ENCODE data around the gene C1QTNF1. TPM values are rescaled to one million over a fixed set of nuclear protein-coding genes. Genes with fewer than 3 reads are reported as not detected.

The C1QTNF1 gene
- total RNA-seq, 4 donors from 2014 or later, result 58.8 to 135 (median 73.7) TPM

DNA sequence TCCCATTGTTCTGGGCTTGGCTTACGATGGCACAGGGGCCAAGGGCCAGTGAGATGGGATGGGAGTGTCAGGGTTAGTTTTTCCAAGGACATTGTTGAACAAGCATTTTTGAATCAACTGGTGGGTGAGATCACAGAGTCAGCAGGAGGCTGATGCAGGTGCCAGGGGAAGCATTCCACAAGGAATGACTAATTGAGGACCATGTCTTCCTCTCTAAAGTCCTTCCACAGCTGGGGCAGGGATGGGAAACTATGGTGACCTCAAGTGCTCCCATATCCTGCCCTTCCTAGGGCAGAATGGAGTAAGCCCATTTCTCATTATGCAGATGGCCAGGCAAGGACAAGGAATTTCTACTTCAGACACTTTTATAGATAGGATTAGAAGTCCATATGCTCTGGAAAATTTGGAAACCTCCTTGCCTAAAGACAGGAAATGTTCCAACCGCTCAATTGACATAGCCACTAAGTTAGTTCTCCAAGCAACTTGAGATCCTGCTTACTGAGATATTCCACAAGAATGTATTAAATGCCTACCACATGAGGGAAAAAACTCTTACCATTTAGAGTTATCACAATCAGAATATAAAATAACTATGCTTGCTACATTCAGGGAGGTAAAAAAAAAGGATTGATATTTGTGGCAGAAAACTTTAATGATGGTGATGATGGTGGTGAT is 29.4 kb downstream of the C1QTNF1 start:
- DNase-seq, result no peak
- intact Hi-C loops (cut with DNase I), result no loop called here
- Histone ChIP-seq H3K4me3 (replicated peaks in 1 of 3) (no peak overlapping the region), H3K27me3 (no peaks in the 10 kb centered on the region), H3K9me3 (no peaks in the 10 kb centered on the region), H3K36me3 (no peaks in the 10 kb centered on the region), H3K27ac (no peak overlapping the region), H3K4me1 (peaks cover 0 to 4% of the 10 kb centered on the region in 2 donors)
- no peak for TF ChIP-seq POLR2A (IDR thresholded peaks at IDR 0.05)
- TF ChIP-seq, protein P1, sequence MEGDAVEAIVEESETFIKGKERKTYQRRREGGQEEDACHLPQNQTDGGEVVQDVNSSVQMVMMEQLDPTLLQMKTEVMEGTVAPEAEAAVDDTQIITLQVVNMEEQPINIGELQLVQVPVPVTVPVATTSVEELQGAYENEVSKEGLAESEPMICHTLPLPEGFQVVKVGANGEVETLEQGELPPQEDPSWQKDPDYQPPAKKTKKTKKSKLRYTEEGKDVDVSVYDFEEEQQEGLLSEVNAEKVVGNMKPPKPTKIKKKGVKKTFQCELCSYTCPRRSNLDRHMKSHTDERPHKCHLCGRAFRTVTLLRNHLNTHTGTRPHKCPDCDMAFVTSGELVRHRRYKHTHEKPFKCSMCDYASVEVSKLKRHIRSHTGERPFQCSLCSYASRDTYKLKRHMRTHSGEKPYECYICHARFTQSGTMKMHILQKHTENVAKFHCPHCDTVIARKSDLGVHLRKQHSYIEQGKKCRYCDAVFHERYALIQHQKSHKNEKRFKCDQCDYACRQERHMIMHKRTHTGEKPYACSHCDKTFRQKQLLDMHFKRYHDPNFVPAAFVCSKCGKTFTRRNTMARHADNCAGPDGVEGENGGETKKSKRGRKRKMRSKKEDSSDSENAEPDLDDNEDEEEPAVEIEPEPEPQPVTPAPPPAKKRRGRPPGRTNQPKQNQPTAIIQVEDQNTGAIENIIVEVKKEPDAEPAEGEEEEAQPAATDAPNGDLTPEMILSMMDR (IDR thresholded peaks at IDR 0.05), result no peak
- 65 to 79% methylated on average over 2 of the region's 2 CpGs for WGBS, 2 donors

DNA sequence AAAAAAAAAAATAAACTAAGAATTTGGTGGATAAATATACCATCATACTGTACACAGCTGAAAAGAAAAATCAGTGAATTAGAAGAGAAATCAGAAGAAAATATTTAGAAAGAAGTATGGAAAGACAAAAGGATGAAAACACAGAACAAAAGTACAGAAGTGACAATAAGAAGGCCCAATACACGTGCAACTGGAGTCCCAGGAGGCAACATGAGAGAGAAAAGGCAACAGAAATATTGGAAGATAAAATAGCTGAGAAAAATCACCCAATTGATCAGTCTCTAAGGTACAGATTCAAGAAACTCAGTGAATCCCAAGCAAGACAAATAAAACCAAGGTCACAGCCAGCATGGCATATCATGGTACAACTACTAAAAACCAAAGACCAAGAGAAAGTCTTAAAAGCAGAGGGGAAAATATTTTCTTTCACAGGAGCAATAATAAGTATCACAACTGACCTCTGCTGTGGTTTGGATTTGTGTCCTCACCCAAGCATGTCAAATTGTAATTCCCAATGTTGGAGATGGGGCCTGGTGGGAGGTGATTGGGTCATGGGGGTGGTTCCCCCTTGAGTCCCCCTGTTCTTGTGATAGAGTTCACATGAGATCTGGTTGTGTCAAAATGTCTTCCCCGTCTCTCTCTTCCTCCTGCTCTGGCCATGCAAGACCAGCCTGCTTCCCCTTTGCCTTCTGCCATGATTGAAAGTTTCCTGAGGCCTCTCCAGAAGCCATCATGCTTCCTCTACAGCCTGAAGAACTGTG is 30.4 kb downstream of the C1QTNF1 start:
- Histone ChIP-seq H3K27ac (peak overlapping the region in 1 of 3 donors; percentile 40), H3K4me3 (replicated peaks in 1 of 3) (no peak overlapping the region)
- intact Hi-C loops (cut with DNase I), result no loop called here

DNA sequence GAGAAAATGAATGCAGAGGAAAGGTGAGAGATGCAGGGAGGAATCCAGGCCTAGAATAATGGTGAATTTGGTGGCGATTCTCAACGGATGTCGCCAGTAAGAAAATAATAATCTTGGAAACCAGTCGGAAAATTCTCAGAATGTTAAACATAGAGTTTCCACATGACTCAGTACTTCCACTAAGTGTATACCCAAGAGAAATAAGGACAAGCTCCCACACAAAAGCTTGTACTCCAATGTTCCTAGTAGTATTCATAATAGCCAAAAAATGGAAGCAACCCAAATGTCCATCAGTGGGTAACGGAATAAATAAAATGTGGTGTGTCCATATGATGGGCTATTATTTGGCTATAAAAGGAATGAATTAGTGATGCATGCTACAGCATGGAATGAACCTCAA is 31.2 kb downstream of the C1QTNF1 start:
- 79 to 82% methylated on average over 5 of the region's 5 CpGs for WGBS, 2 donors
- Histone ChIP-seq H3K4me3 (replicated peaks in 1 of 3) (no peak overlapping the region), H3K9me3 (no peaks in the 10 kb centered on the region), H3K4me1 (no peaks in the 10 kb centered on the region), H3K27me3 (no peaks in the 10 kb centered on the region), H3K36me3 (no peaks in the 10 kb centered on the region), H3K27ac (peak overlapping the region in 1 of 3 donors; percentile 40)
- TF ChIP-seq POLR2A (IDR thresholded peaks at IDR 0.05), result no peak
- TF ChIP-seq, protein P1 (IDR thresholded peaks at IDR 0.05), result no peak
- intact Hi-C loops (cut with DNase I), result no loop called here
- DNase-seq, result no peak

More for the DNA sequence above, 30.4 kb downstream of the C1QTNF1 start:
- 67 to 76% methylated on average over 2 of the region's 2 CpGs for WGBS, 2 donors
- Histone ChIP-seq H3K27me3 (no peaks in the 10 kb centered on the region), H3K4me1 (no peaks in the 10 kb centered on the region), H3K9me3 (no peaks in the 10 kb centered on the region), H3K36me3 (no peaks in the 10 kb centered on the region)
- TF ChIP-seq, protein P1 (IDR thresholded peaks at IDR 0.05), result no peak
- no peak for TF ChIP-seq POLR2A (IDR thresholded peaks at IDR 0.05)
- no peak for DNase-seq

DNA sequence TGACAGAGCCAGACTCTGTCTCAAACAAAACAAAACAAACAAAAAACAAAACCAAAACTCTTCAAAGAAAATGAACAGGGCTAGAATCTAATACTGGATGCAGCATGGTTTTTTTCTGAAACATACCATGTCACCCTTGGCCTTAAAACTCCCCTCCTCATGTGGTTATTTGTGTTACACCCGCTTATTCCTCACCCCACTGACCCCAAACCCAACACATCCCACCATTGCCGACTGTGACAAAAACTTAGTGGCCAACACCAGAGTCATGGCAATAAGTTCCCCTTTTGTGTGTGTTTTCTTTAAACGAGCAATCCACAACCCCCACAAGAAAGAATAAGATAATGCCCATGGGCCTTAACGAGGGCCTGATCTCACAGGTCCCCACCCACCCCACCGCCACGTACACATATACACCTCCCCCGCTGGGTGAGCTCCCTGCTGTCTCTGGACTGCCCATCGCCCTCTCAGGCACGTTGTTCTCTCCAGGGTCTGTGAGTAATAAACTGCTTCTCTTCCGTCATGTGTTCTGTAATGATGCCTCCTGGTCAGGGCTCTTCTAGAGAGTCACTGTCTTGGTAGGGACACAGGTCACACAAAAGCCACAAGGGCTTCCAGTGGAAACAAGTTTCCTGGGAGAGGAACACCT is 33.9 kb downstream of the C1QTNF1 start:
- H3K4me1 ChIP-seq, result no peaks in the 10 kb centered on the region
- no peak overlapping the region for H3K4me3 ChIP-seq (replicated peaks in 1 of 3)
- no peaks in the 10 kb centered on the region for H3K27me3 ChIP-seq
- no peak overlapping the region for H3K27ac ChIP-seq
- intact Hi-C loops (cut with DNase I), result no loop called here
- no peaks in the 10 kb centered on the region for H3K9me3 ChIP-seq
- no peak for TF ChIP-seq POLR2A (IDR thresholded peaks at IDR 0.05)
- TF ChIP-seq, protein P1 (IDR thresholded peaks at IDR 0.05), result no peak
- no peak for DNase-seq
- WGBS, 2 donors, result 86 to 90% methylated on average over 10 of the region's 10 CpGs
- H3K36me3 ChIP-seq, result no peaks in the 10 kb centered on the region

Data from thyroid gland (tissue), 4 donors.